GM18519 (cell line): ENCODE data around the gene UBAP2.

Experiments used
- ATAC-seq: cut with Tn5 transposase; IDR thresholded peaks from one replicate; pipeline ENCODE4 v1.9.1; 2021; ENCODE audit warnings: mild to moderate bottlenecking, moderate library complexity; ENCODE audit not compliant: unreplicated experiment, low FRiP score

UBAP2 gene, protein sequence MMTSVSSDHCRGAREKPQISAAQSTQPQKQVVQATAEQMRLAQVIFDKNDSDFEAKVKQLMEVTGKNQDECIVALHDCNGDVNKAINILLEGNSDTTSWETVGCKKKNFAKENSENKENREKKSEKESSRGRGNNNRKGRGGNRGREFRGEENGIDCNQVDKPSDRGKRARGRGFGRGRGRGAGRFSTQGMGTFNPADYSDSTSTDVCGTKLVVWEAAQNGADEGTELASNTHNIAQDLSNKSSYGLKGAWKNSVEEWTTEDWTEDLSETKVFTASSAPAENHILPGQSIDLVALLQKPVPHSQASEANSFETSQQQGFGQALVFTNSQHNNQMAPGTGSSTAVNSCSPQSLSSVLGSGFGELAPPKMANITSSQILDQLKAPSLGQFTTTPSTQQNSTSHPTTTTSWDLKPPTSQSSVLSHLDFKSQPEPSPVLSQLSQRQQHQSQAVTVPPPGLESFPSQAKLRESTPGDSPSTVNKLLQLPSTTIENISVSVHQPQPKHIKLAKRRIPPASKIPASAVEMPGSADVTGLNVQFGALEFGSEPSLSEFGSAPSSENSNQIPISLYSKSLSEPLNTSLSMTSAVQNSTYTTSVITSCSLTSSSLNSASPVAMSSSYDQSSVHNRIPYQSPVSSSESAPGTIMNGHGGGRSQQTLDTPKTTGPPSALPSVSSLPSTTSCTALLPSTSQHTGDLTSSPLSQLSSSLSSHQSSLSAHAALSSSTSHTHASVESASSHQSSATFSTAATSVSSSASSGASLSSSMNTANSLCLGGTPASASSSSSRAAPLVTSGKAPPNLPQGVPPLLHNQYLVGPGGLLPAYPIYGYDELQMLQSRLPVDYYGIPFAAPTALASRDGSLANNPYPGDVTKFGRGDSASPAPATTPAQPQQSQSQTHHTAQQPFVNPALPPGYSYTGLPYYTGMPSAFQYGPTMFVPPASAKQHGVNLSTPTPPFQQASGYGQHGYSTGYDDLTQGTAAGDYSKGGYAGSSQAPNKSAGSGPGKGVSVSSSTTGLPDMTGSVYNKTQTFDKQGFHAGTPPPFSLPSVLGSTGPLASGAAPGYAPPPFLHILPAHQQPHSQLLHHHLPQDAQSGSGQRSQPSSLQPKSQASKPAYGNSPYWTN

DNA sequence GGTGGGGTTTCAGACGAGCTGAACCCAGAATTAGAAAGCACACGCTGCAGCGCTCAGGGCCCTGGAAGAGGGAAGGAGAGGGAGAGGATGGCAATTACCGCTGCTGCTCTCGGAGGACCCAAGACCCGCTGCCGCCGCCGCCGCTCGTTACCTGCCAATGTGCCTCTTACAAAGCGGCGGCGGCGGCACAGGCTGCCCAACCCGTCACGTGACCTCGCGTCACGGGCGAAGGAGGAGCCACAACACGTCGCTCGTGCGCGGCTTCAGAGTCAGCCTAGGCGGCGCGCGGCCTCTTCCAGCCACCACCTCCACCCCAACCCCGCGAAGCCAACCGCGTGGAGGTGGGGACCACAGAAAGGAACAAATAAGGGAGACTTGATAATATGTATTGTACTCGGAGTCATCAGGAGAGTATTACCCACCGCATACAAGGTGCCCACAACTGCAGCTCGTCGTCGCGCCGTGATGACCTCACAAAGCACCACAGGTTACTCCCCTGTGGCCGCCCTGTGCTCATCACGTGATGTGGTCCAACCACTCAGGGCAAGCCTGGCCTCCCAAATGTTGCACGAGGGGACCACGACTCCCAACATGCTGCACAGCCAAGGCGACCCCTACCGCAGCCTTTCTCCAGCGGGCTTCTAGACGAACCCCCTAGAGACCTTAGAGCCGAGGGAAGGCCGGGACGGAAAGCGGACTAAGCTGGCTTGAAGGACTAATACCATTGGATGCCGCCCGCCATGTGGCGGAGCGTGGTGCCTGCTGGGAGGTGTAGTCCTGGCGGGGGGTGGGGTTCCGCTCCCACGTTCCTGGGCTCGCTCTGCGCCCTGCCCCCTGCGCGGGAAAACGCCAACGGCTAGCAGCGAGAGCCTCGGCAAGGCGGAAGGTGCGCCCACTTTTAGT is at the start of gene UBAP2:
TSS of gene UBAP2 (minus strand) at position 161 of the 903 bp plus-strand sequence. CDS start 31,739 bp downstream, outside the sequence.
- peak; percentile 50 for ATAC-seq

DNA sequence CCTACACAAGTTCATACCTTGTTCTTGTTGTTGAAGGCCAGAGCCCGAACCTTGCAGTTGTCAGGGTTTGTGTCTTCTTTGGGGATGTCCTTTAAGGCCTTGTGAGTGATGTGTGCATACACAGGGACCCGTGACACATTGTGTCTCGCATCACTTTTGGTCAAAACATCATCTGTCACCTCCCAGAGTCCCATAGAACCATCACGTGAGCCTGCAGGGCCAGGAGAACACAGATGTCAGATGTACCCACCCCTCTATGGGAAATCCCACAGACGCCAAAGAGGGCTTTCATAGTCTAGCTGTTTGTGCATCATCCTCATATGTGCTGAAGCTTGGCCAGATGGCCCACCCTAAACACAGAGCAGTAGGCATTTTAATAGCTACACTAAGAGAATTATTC is 49.6 kb upstream of the UBAP2 start:
- ATAC-seq: peak; percentile 59

DNA sequence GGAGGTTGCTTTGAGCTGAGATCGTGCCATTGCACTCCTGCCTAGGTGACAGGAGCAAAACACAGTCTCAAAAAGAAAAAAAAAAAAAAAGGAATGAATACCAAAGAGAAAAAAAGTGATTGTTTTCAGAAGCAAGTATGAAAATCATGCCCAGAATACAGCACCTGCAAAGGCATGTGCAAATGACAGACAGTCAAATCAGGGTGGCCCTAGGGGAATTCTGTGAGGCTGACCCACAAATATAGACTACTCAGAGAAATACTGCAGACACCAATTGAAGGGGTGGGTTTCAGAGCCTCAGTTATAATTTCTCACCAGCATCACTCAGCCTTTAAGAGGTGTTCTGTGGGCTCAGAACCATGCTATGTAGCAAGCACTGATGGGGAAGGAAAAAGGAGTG is 49.2 kb upstream of the UBAP2 start:
- ATAC-seq: peak; percentile 58

DNA sequence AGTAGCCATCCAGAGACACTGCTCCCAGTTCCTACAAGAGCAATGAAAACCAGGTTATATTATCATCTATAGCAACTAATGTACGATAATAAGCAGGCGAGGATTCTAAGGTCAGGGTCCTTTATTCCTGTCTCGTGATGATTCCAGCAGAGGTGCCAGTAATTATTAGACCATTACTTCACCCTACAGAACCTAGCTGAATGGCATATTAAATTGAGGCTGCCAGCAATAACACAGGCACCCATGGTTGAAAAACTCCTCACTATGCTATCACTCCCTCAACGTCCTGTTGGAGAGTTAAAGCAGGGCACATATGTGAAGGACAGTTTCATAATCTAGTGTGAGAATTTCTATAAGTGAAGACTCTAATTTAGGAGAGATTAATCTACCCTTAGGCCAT is 48.1 kb upstream of the UBAP2 start:
- ATAC-seq: no peak

DNA sequence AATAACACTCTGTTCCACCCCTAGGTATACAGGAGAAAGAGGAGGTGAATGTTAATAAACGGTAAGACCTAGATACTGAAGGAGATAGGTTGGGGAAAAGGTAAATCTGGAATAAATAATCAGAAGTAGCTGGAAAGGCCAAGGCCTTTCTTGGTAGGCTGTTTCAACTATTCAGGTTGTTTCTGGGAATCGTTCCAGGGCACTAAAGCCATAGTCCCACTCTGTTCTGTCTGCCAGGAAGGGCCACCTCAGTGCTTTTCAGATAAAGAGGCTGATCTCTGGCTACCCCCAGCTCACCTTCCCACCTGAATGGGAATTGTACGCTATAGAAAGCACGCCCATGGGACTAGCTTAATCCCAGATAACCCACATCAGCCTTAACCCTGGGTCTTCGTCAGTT is 44.9 kb upstream of the UBAP2 start:
- no peak for ATAC-seq

DNA sequence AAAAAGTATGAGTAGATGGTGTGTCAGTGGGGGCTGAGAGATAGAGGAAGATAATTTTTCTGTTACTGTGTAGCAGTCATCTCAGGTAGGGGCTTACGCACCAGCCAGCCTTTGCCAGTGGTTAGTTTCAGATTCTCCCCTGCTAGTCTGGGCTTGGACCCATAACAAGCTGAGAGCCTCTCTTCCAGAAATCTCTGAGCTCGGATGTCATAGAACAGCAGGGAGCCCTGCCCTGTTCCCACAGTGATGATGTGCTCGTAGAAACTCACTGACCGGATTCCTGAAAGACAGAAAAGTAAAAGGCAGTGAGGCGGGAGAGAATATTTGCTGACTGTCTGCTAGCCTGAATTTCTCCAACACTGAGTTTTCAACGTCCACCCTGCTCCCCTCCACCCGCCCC is 40.6 kb upstream of the UBAP2 start:
- no peak for ATAC-seq

DNA sequence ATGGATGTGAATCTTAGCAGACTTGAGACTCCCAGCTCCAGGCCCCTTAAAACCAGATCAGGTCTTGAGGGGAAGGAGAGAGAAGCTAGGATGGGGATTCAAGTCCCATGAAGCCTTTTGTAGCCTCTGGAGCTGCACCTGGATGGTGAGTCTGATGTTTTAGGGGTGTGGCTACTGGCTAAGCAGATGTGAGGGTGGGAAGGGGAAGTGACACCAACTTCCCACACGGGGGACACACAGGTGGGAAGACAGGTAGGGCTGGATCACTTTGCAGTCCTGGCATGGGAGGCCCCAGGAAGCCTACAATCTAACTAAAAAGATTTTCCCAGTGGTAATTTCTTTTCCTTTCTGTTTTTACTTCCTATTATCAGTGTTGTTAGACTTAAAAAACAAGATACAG is 38.7 kb upstream of the UBAP2 start:
- no peak for ATAC-seq

DNA sequence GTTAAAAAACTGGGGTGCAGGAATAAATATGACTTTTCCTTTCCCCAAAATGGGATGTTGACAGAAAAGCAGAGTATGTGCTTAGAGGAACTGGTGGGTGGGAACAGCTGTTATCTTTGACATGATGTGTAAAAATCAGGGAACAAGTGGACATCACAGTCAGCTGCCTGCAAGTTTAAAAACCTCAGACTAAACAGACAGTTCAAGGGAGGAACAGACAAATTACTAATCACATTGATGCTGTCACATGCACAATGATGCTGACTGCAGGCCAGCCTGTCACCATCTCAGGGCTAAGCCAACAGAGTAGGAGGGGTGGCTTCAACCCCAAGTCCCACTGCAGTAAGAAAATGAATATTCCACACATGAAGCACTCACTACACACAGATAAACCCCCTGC is 38.2 kb upstream of the UBAP2 start:
- ATAC-seq: no peak

DNA sequence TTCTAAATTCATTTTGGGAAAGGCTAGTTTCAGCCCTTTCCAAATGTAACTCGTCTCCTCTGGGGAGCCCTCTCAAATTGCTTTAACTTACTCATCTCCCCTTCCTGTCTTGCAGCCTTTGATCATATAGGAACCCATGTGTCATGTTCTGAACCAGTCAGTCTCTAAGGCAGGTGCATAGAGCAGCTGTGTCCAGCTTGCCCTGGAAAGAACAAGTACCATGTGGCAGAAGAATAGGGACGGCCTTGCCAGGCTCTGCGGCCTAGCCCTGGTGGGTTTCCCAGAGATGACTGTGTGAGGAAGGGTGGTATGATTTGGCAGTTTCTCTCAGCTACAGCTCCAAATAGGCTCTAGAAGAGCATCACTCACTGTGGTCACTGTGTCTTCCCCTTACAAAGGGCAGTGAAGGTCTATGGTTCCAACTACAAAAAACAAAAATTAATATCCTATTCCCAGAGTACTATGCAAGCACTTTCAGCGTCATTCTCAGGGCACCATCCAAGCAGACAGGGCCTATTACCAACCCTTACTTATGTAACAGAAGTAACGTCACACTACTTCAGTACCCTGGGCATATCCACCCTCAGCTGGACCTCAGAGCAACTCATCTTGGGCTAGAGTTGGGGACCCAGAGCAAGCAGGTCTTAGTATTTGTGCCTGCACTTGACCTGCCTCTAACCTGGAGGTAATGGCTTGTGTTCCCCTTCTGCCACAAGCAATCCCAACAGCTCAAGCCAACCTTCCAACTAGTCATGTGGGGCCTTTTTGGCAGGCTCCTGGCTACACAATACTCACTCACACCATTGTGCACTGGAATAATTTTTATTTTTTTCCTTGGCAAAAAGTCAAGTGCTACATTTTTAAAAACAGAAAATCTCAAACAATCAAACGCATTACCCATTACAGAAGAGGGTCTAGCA is 37.2 kb upstream of the UBAP2 start:
- ATAC-seq: no peak

DNA sequence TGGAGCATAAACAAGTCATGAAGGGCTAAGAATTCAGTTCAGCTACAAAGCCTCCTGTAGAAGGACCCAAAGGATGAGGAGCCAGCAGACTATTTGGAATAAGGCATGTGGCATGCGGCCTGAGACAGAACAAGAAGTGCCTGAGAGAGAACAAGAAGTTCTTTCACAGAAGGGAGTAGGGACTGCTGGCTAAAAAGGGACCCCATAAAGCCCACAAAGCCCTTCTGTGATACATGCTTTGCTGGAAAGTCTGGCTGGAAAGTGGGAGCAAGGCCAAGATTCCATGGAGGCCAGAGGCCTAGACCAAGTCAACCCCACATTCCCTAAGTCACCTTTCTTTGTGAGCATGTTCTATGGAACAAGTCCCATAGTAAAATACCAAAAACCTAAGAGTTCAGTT is 35.9 kb upstream of the UBAP2 start:
- ATAC-seq: no peak

DNA sequence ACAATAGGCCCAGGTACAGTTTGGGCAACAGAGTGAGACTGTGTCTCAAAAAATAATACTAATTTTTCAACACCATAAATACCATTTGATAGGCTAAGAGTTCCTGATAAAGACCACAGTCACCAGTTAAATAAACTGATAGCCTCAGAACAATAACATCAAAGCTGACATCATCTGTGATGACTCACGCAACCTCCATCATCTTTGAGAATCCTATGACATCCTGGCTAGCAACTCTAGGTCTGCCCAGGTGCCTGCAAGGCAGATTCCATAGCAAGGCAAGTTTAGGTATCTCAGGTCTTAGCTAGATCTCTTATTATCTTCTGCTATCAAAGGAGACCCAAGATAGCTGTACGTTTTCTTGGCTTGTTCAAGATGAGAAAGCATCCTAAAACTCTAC is 30.5 kb upstream of the UBAP2 start:
- no peak for ATAC-seq

DNA sequence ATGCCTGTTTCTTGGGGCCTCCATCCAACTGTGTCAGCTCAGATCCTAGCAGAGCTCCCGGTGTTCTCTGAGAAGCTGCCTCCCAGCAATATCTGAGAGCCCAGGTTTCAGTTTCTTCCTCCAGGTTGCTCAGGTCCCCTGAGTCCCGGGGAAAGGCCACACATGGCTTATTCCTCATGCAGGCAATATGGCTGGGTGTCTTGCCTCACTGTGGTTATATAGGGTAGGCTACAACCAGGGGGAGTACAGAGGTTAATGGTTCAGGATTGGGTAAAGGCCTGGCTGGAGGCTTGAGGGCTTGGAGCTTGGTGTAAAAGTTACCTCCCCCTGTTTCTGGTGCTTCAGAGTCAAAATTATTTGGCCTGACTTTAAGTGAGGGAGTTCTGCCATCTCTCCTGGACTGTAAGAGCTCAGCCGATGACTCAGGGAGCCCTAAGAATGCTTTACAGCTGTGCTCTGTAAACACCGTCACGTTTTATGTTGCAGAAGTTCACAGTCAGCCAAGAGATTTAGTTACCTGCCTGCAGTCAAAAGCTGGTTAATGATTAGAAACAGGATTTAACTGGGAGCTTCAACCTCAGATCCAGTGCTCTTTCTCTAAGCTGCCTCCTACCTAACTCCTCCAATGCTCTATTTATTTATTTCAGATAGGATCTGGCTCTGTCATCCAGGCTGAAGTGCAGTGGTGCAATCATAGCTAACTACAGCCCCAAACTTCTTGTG is 24.3 kb upstream of the UBAP2 start:
- no peak for ATAC-seq

DNA sequence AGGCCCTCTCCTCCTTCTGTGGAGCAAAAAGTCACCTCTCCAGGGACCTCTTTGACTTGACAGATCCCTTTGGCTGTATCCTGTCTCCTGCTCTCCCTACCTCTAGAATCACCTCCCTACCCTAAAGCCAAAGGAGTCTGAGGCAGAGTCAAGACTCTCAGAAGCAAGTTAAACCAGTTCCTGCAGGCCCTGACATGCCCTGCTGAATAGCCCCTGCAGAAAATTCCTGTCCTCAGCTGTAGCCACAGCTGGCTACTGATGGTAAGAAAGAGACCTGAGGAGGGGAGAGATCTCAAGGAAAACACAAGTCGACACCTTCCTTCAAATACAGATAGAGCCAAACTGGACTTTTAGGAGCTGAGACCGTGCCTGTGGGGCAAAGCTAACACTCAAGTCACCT is 23.7 kb upstream of the UBAP2 start:
- no peak for ATAC-seq

DNA sequence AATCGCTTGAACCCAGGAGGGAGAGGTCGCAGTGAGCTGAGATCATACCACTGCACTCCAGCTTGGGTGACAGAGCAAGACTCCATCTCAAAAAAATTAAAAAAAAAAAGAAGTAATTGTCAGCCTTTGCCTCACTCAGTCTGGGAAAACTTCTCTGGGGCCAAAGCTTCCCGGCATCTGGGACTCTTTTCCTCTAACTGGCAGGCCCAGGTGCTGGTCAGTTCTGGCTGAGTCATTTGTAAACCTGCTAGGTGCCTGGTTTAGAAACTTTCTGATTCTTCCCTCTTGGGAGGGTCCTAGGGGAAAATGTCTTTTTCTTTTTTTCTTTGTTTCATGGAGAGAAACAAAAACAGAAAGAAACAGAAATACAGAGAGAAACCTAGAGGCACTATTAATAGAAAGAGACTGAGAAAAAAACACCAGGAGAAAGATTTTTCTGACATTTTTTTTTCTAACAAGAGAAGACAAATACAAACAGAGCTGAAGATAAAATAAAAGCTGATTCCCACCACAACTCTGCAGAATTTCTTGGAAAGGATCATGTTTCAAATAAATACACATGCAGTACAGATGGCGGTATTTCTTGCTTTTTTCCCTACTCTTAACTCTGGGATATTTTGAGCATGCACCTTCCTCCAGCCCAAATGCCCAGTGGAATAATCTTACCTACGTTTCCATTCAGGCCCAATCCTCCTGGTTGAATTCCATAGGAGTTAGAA is 22.1 kb upstream of the UBAP2 start:
- no peak for ATAC-seq

DNA sequence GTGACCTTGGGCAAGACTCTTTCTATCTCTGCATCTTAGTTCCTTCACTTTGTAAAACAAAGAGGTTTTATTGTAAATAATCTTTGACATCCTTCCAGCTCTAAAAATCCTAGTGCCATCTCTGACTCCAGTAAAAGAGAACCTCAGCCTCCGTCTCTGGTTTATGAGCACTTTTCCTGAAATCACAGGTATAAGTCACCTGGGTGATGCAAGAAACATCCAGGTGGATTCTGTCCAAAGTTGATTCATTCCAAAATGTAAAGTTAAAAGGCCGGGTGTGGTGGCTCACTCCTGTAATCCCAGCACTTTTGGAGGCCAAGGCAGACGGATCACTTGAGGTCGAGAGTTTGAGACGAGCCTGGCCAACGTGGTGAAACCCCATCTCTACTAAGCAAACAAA is 21.1 kb upstream of the UBAP2 start:
- no peak for ATAC-seq

DNA sequence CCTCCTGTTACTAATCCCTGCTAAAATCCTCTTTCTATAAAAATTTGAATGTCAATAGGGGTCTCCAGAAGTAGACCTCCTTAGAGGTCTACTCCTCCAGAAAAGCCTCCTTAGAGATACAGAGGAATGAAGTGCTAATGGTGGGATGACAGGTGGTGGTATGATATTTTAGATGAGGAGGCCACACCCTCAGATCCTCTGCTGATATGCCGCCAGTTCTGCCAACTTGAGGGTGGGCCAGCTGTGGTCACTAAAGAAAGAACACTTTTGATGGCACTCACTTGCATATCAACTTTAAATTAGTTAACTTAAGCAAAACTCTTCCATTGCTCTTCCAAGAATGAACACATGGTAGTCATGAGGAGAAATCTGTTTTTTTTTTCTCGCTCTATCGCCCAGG is 16.9 kb upstream of the UBAP2 start:
- no peak for ATAC-seq

DNA sequence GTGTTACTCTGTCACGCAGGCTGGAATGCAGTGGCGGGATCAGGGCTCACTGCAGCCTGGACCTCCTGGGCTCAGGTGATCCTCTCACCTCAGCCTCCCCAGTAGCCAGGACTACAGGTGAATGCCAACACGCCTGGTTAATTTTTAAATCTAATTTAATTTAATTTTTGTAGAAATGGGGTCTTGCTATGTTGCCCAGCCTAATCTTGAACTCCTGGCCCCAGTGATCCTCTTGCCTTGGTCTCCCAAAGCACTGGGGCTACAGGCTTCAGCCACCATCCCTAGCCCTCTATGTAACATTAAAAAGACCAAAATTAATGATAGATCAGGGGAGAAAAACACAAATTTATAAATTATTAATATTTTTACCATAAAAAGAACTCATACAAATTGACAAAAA is 11.3 kb upstream of the UBAP2 start:
- ATAC-seq: no peak

DNA sequence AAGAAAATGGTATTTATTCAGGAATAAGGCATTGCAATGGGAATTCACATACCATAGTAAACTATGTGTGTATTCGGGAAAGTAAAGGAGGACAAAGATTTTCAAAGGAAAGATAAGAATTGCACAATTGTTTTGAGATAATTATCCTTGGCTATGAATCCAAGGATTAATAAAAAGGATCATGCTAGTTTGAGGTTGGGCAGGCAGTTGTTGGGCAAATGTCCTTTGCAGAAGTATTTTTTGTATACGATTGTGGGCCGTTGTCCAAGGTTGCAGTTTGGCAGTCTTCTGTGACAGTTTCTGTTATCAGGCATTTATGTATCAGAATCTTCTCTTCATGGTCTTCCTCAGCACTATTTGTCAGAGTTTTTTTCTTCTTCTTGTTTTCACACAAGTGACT is 10.6 kb upstream of the UBAP2 start:
- no peak for ATAC-seq
